Cardiac muscle cell (in vitro differentiated cells and primary cell): ENCODE measurements around the gene ADAMTS14. TPM values are rescaled to one million over a fixed set of nuclear protein-coding genes. Genes with fewer than 3 reads are reported as not detected.
A peak's percentile ranks its signal among the peaks of the same experiment; 100 is the strongest.

Experiments used
- DNase-seq, 2 donors: peaks; one replicate each; pipeline versions ENCODE4 v3.0.0 to v3.0.0-alpha.2; 2010 to 2017; ENCODE audit warnings: low read depth in 1 of 2, low spot score in 1 of 2
- H3K27ac ChIP-seq: fragments of 200-600 bp; sonication (generic); 2 replicates; pipeline ENCODE4 v1.5.1; 2016
- H3K27me3 ChIP-seq: fragments of 200-600 bp; sonication (generic); 2 replicates; pipeline ENCODE4 v1.6.0; 2016; ENCODE audit warnings: control low read depth
- H3K36me3 ChIP-seq: fragments of 200-600 bp; sonication (generic); 2 replicates; pipeline ENCODE4 v1.5.1; 2016; ENCODE audit warnings: control low read depth
- H3K4me1 ChIP-seq: fragments of 200-600 bp; sonication (generic); 2 replicates; pipeline ENCODE4 v1.8.1; 2017; ENCODE audit warnings: low read depth, mild to moderate bottlenecking, mixed run types
- H3K4me3 ChIP-seq: fragments of 200-600 bp; sonication (generic); 2 replicates; pipeline ENCODE4 v1.5.1; 2016; ENCODE audit warnings: mild to moderate bottlenecking
- H3K9me3 ChIP-seq: fragments of 200-600 bp; sonication (generic); 2 replicates; pipeline ENCODE4 v1.5.1; 2017; ENCODE audit warnings: low read depth, mild to moderate bottlenecking, control low read depth
- polyA plus RNA-seq: library from polyadenylated mRNA; unstranded; fragments of >200 nt; fragmentation: Nextera tagmentation; extraction: Ambion mirVana; gene quantifications from 2 replicates; pipeline ENCODE4 v1.2.1, GENCODE V29; 2016
- total RNA-seq: library from RNA; depleted of rRNA; stranded (reverse); fragments of >200 nt; gene quantifications from 2 replicates; pipeline ENCODE4 v1.2.3, GENCODE V29; 2016
- TF ChIP-seq, protein P1 (sequence below): IDR thresholded peaks from 2 replicates; pipeline ENCODE4 v1.5.1; 2012; ENCODE audit warnings: low read depth, mild to moderate bottlenecking, low read length

The ADAMTS14 gene
- total and polyA plus RNA-seq, 2 experiments from 2014 or later: 1.2 to 1.9 TPM

DNA sequence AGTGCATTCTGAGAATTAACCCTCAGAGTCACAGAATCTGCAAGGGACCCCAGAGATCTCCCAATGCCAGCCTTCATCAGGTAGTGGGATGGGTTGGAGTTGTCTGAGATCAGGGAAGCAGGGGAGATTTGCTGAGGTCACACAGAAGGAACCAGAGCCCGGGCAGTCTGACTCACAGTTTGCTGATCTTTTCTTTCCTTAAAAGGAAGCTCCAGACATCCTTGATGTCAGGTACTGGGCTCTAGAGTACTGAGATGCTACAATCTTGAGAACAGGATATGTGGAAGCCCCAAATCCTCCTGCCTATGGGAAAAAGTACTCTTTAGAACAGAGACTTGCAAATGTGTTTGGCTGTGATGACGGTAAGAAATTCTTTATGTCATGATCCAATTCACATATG is 112.2 kb downstream of the ADAMTS14 start:
- H3K4me1 ChIP-seq: peaks cover 3% of the 10 kb centered on the region
- TF ChIP-seq, protein P1, sequence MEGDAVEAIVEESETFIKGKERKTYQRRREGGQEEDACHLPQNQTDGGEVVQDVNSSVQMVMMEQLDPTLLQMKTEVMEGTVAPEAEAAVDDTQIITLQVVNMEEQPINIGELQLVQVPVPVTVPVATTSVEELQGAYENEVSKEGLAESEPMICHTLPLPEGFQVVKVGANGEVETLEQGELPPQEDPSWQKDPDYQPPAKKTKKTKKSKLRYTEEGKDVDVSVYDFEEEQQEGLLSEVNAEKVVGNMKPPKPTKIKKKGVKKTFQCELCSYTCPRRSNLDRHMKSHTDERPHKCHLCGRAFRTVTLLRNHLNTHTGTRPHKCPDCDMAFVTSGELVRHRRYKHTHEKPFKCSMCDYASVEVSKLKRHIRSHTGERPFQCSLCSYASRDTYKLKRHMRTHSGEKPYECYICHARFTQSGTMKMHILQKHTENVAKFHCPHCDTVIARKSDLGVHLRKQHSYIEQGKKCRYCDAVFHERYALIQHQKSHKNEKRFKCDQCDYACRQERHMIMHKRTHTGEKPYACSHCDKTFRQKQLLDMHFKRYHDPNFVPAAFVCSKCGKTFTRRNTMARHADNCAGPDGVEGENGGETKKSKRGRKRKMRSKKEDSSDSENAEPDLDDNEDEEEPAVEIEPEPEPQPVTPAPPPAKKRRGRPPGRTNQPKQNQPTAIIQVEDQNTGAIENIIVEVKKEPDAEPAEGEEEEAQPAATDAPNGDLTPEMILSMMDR: no peak
- DNase-seq: peak in 1 of 2 donors; percentile 9

GRCh38 chr10:70785190-70785589 is 112.9 kb downstream of the ADAMTS14 start, which contains the start of gene TBATA:
TBATA (minus strand) TSS chr10:70785377; CDS start chr10:70783379, 1,998 bp downstream.
- Histone ChIP-seq H3K4me3 (no peak within 1 kb of the TSS), H3K4me1 (peaks cover 3% of the 10 kb centered on the region), H3K27me3 (no peaks in the 10 kb centered on the region), H3K36me3 (no peaks in the 10 kb centered on the region), H3K27ac (no peak within 1 kb of the TSS), H3K9me3 (no peaks in the 10 kb centered on the region)
- DNase-seq: no peak
- TF ChIP-seq, protein P1: no peak

More for the DNA sequence above, 112.2 kb downstream of the ADAMTS14 start:
- Histone ChIP-seq H3K27me3 (no peaks in the 10 kb centered on the region), H3K36me3 (no peaks in the 10 kb centered on the region), H3K27ac (no peak overlapping the region), H3K4me3 (no peak overlapping the region), H3K9me3 (no peaks in the 10 kb centered on the region)

GRCh38 chr10:70786799-70787415 is 114.6 kb downstream of the ADAMTS14 start:
- Histone ChIP-seq H3K27me3 (no peaks in the 10 kb centered on the region), H3K4me1 (no peaks in the 10 kb centered on the region), H3K36me3 (no peaks in the 10 kb centered on the region), H3K4me3 (no peak overlapping the region), H3K9me3 (no peaks in the 10 kb centered on the region), H3K27ac (no peak overlapping the region)
- DNase-seq: peak in 1 of 2 donors; percentile 69
- TF ChIP-seq, protein P1: no peak

GRCh38 chr10:70791386-70792039 is 119.2 kb downstream of the ADAMTS14 start:
- DNase-seq: no peak
- Histone ChIP-seq H3K9me3 (no peaks in the 10 kb centered on the region), H3K4me1 (no peaks in the 10 kb centered on the region), H3K4me3 (no peak overlapping the region), H3K36me3 (no peaks in the 10 kb centered on the region), H3K27ac (no peak overlapping the region), H3K27me3 (no peaks in the 10 kb centered on the region)
- TF ChIP-seq, protein P1: no peak

DNA sequence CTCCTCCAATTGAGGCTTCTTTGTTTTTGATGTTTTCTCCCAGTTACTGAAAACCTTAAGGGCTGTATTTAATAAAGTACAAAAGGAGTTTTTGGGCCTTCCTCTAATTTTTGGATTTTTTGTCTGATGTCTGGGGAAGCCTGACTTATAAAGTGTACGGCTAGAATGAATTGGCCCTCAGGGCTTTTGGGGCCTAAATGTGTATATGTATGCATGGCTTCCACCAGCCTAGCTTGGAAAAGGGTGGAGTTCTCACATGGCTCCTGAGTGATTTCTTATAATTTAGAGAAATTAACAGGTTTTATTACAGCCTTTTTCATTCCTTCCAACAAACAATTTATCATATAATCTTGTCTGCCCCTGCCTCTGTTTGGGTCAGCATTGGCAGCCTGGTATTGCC is 123.3 kb downstream of the ADAMTS14 start:
- TF ChIP-seq, protein P1: no peak
- Histone ChIP-seq H3K27me3 (no peaks in the 10 kb centered on the region), H3K9me3 (no peaks in the 10 kb centered on the region), H3K27ac (no peak overlapping the region), H3K36me3 (no peaks in the 10 kb centered on the region), H3K4me3 (no peak overlapping the region), H3K4me1 (no peaks in the 10 kb centered on the region)
- DNase-seq: no peak
